Loucy (cell line): ENCODE results near the gene POLQ.

ENCODE experiments used
- EZH2phosphoT487 ChIP-seq: fragments of 200-600 bp; IDR thresholded peaks from 2 replicates; pipeline ENCODE4 v1.6.1; 2018; ENCODE audit warnings: antibody characterized with exemption, mild to moderate bottlenecking, moderate library complexity, borderline replicate concordance
- TF ChIP-seq, protein P1 (sequence below): fragments of 200-600 bp; sonication (generic); conservative IDR thresholded peaks from 2 replicates; pipeline ENCODE4 v1.5.1; 2014; ENCODE audit warnings: mild to moderate bottlenecking, antibody characterized with exemption, low read length

DNA sequence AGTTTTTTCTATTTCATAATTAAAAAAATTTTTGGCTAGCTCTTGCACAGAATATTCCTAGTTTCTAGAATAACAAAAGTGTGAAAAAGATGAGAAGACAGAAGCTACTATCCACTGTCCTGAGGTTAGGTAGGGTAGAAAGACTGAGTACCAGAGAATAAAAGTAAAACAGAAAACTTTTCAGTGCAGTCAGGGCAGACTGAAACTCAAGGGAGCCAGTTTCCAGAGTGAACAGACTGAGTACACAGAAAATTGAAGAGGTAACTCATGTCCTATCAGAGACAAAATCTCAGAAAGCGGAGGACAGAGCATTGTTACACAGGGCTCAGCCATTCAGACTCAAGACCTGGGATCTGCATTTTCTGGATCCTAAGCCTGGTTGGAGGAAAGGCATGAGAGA is 38.6 kb upstream of the POLQ start:
- TF ChIP-seq EZH2phosphoT487 = no peak
- TF ChIP-seq, protein P1, sequence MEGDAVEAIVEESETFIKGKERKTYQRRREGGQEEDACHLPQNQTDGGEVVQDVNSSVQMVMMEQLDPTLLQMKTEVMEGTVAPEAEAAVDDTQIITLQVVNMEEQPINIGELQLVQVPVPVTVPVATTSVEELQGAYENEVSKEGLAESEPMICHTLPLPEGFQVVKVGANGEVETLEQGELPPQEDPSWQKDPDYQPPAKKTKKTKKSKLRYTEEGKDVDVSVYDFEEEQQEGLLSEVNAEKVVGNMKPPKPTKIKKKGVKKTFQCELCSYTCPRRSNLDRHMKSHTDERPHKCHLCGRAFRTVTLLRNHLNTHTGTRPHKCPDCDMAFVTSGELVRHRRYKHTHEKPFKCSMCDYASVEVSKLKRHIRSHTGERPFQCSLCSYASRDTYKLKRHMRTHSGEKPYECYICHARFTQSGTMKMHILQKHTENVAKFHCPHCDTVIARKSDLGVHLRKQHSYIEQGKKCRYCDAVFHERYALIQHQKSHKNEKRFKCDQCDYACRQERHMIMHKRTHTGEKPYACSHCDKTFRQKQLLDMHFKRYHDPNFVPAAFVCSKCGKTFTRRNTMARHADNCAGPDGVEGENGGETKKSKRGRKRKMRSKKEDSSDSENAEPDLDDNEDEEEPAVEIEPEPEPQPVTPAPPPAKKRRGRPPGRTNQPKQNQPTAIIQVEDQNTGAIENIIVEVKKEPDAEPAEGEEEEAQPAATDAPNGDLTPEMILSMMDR = no peak
